Measurements from ENCODE around the gene GFAP. TPM values are rescaled to one million over a fixed set of nuclear protein-coding genes. Genes with fewer than 3 reads are reported as not detected.

Gene GFAP
- total RNA-seq (2021) (1.5 to 2.2 TPM (median 1.6 TPM) in 3 replicates), Bru-seq, nascent RNA (percentile 20 among the genes with signal in this experiment)
- long read RNA-seq, experiment 1, transcript GFAP-205 (4 exons, 594 nt), result major isoform, 5 of 5 reads
- long read RNA-seq, experiment 1, partial matches to known transcripts, result 0 of 5 reads
- long read RNA-seq, experiment 1, other reads (novel, unspliced or antisense), result 0 of 5 reads
- long read RNA-seq, experiment 2, partial matches to known transcripts, result 0 of 1 reads
- long read RNA-seq, experiment 2, other reads (novel, unspliced or antisense), result 0 of 1 reads
- long read RNA-seq, experiment 3, partial matches to known transcripts, result 0 of 4 reads
- long read RNA-seq, experiment 3, other reads (novel, unspliced or antisense), result 0 of 4 reads

GRCh38 chr17:44915321-44915726, at the start of gene GFAP:
GFAP (minus strand) TSS chr17:44915500; CDS start chr17:44915486, 14 bp downstream.
- ATAC-seq (no peak), DNase-seq (ENCODE audit: low spot score) (no peak)
- H3K9me3 Mint-ChIP-seq, result no peaks in the 10 kb centered on the region
- H3K27ac Mint-ChIP-seq, result no peak within 1 kb of the TSS
- TF ChIP-seq CREB1 (CRISPR knock-in tag; IDR thresholded peaks at IDR 0.05) (no peak), HMGA2 (CRISPR knock-in tag; IDR thresholded peaks at IDR 0.05) (no peak)
- H3K27me3 Mint-ChIP-seq (ENCODE audit: low read depth), result peaks cover 31% of the 10 kb centered on the region
- H3K4me1 Mint-ChIP-seq, result peaks cover 8% of the 10 kb centered on the region
- H3K4me3 Mint-ChIP-seq, result no peak within 1 kb of the TSS
- CTCF ChIA-PET, result interaction anchor here (0.8 to 3.2 kb wide), 6 partner anchors 46 to 220 kb away, joined by 3 to 9 read pairs (median 4); partner anchors contain the start of gene ACBD4
- POLR2A ChIA-PET, result interaction anchor here (0.7 kb wide), 1 partner anchor 1342 kb away, joined by 4 read pairs; no protein-coding TSS in a partner anchor
- H3K36me3 Mint-ChIP-seq, result no peaks in the 10 kb centered on the region

DNA sequence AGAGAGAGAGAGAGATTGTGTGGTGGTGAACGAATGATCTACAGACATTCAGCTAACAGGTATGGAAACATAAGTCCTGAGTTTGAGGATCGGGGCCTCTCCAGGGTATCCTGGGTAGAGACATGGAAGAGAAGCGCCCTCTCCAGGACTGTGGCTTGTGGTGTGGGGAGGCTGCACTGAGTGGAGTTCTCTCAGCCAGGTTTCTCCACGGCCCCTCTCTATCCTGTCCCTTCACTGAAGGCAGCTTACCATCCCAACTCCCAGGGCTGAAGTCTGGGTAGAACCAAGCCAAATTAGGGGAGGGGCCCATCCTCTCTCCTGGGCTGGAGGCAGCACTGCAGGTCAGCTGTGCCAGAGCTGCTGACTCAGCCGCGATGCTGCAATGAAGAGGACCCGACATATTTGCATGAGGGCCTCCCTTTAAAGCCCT, 46.6 kb upstream of the GFAP start:
- Mint-ChIP-seq H3K4me1 (peaks cover 12% of the 10 kb centered on the region), H3K36me3 (no peaks in the 10 kb centered on the region), H3K27ac (no peak overlapping the region), H3K4me3 (no peak overlapping the region), H3K9me3 (no peaks in the 10 kb centered on the region), H3K27me3 (ENCODE audit: low read depth) (peaks cover 58% of the 10 kb centered on the region)
- TF ChIP-seq ZNF263 (CRISPR knock-in tag; IDR thresholded peaks at IDR 0.05; ENCODE audit: low read depth) (no peak), ERG (CRISPR knock-in tag; IDR thresholded peaks at IDR 0.05) (no peak), ZMAT4 (CRISPR knock-in tag; IDR thresholded peaks at IDR 0.05) (no peak), NR3C1 (CRISPR knock-in tag; conservative IDR thresholded peaks at IDR 0.05; ENCODE audit: low read depth) (no peak), HMGA2 (CRISPR knock-in tag; IDR thresholded peaks at IDR 0.05) (no peak), TP53 (CRISPR knock-in tag; IDR thresholded peaks at IDR 0.05) (no peak), KAT7 (CRISPR knock-in tag; IDR thresholded peaks at IDR 0.05; ENCODE audit: borderline replicate concordance) (no peak), IRF1 (CRISPR knock-in tag; IDR thresholded peaks at IDR 0.05) (no peak)
- TF ChIP-seq, protein P1, sequence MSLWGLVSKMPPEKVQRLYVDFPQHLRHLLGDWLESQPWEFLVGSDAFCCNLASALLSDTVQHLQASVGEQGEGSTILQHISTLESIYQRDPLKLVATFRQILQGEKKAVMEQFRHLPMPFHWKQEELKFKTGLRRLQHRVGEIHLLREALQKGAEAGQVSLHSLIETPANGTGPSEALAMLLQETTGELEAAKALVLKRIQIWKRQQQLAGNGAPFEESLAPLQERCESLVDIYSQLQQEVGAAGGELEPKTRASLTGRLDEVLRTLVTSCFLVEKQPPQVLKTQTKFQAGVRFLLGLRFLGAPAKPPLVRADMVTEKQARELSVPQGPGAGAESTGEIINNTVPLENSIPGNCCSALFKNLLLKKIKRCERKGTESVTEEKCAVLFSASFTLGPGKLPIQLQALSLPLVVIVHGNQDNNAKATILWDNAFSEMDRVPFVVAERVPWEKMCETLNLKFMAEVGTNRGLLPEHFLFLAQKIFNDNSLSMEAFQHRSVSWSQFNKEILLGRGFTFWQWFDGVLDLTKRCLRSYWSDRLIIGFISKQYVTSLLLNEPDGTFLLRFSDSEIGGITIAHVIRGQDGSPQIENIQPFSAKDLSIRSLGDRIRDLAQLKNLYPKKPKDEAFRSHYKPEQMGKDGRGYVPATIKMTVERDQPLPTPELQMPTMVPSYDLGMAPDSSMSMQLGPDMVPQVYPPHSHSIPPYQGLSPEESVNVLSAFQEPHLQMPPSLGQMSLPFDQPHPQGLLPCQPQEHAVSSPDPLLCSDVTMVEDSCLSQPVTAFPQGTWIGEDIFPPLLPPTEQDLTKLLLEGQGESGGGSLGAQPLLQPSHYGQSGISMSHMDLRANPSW (CRISPR knock-in tag; conservative IDR thresholded peaks at IDR 0.05; ENCODE audit: low read depth), result no peak
- TF ChIP-seq, protein P2, sequence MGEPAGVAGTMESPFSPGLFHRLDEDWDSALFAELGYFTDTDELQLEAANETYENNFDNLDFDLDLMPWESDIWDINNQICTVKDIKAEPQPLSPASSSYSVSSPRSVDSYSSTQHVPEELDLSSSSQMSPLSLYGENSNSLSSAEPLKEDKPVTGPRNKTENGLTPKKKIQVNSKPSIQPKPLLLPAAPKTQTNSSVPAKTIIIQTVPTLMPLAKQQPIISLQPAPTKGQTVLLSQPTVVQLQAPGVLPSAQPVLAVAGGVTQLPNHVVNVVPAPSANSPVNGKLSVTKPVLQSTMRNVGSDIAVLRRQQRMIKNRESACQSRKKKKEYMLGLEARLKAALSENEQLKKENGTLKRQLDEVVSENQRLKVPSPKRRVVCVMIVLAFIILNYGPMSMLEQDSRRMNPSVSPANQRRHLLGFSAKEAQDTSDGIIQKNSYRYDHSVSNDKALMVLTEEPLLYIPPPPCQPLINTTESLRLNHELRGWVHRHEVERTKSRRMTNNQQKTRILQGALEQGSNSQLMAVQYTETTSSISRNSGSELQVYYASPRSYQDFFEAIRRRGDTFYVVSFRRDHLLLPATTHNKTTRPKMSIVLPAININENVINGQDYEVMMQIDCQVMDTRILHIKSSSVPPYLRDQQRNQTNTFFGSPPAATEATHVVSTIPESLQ (CRISPR knock-in tag; IDR thresholded peaks at IDR 0.05), result no peak
- POLR2A ChIA-PET, result interaction anchor here (0.9 kb wide), 1 partner anchor 99 kb away, joined by 3 read pairs; the partner anchor contains the start of gene NMT1
- CTCF ChIA-PET, result interaction anchor here (0.6 to 8.2 kb wide), 21 partner anchors 9 to 317 kb away, joined by 3 to 76 read pairs (median 5); partner anchors contain the start of genes ACBD4 and KIF18B
- DNase-seq (ENCODE audit: low spot score) (peak; percentile 54), ATAC-seq (peak; percentile 85)

- POLR2A ChIA-PET, result no interaction called here
- ATAC-seq (no peak), DNase-seq (ENCODE audit: low spot score) (no peak)
- H3K36me3 Mint-ChIP-seq, result no peaks in the 10 kb centered on the region
- peaks cover 48% of the 10 kb centered on the region for H3K27me3 Mint-ChIP-seq (ENCODE audit: low read depth)
- H3K27ac Mint-ChIP-seq, result no peak overlapping the region
- H3K4me3 Mint-ChIP-seq, result no peak overlapping the region
- peaks cover 6% of the 10 kb centered on the region for H3K4me1 Mint-ChIP-seq
- H3K9me3 Mint-ChIP-seq, result no peaks in the 10 kb centered on the region
- CTCF ChIA-PET, result interaction anchor here (1.0 to 8.2 kb wide), 8 partner anchors 10 to 83 kb away, joined by 3 to 76 read pairs (median 6); no protein-coding TSS in a partner anchor
- TF ChIP-seq JAZF1 (CRISPR knock-in tag; IDR thresholded peaks at IDR 0.05), result no peak
Observed at GRCh38 chr17:44960691-44961090, 45.4 kb upstream of the GFAP start.
